NT2/D1 (cell line): ENCODE data around the gene CHCHD1.

Experiments
- SUZ12 ChIP-seq: IDR thresholded peaks from 2 replicates; pipeline ENCODE4 v1.6.1; 2011; ENCODE audit not compliant: insufficient read length, insufficient read depth; ENCODE audit errors: extremely low read depth
- YY1 ChIP-seq: IDR thresholded peaks from 2 replicates; pipeline ENCODE4 v1.6.1; 2011; ENCODE audit not compliant: insufficient read length, insufficient read depth

DNA sequence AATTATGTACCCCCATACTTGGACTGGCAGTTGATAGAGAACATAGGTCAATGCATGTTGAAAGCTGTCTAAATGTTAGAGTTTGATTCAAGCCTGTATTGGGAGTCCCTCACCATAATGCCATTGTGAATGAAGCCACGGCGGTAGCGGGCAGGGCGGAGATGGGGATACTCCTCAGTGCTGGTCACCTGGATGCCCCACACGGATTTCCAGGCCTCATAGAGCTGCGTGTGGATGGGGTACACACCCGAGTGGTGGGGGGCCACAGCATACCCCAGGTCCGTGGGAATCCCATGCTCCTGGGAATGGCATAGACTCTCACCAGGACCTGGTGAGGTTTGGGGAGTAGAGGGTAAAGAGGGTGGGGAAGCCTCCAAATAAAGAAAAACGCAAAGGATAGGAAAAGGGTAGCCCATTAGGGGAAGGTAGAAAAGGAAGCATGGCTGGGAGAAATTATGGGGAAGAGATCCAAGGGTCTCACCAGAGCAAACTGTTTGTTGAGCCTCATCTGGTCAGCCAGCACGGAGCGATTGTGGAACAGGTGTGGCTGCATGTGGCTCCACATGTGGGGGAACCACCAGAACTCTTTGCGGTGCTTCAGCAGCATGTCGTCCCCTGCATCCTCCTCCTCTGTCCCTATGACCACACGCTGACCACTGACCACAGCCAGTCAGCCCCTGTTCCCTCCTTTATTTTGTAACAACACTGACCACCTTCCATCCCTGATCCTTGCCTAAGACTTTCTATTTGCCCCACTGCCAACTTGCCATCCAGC lies 24.5 kb downstream of the CHCHD1 start:
- TF ChIP-seq SUZ12 (no peak), YY1 (no peak)
